GM12891 (cell line): ENCODE results near the gene SLC17A9.
"Not testable (repeated sequence)": the region's sequence is repeated elsewhere in the genome, so short reads cannot be mapped to it uniquely, and the experiment has no call there.

Experiments
- PAX5 ChIP-seq: IDR thresholded peaks from 2 replicates; pipeline ENCODE4 v1.6.1; 2011; ENCODE audit warnings: low read length, moderate library complexity, mild to moderate bottlenecking; ENCODE audit not compliant: insufficient read depth, severe bottlenecking
- POLR2A ChIP-seq: IDR thresholded peaks from 2 replicates; pipeline ENCODE4 v1.6.1; 2011; ENCODE audit warnings: low read depth, low read length, control low read depth
- POLR2AphosphoS5 ChIP-seq: IDR thresholded peaks from 2 replicates; pipeline ENCODE4 v1.6.1; 2011; ENCODE audit warnings: low read depth, low read length, control low read depth
- POU2F2 ChIP-seq: IDR thresholded peaks from 2 replicates; pipeline ENCODE4 v1.6.1; 2011; ENCODE audit warnings: low read depth, mild to moderate bottlenecking, control low read depth, low read length, moderate library complexity
- SPI1 ChIP-seq: IDR thresholded peaks from 2 replicates; pipeline ENCODE4 v1.6.1; 2011; ENCODE audit warnings: low read depth, low read length, control low read depth
- TAF1 ChIP-seq: IDR thresholded peaks from 2 replicates; pipeline ENCODE4 v1.6.1; 2011; ENCODE audit warnings: low read depth, low read length, control low read depth

DNA sequence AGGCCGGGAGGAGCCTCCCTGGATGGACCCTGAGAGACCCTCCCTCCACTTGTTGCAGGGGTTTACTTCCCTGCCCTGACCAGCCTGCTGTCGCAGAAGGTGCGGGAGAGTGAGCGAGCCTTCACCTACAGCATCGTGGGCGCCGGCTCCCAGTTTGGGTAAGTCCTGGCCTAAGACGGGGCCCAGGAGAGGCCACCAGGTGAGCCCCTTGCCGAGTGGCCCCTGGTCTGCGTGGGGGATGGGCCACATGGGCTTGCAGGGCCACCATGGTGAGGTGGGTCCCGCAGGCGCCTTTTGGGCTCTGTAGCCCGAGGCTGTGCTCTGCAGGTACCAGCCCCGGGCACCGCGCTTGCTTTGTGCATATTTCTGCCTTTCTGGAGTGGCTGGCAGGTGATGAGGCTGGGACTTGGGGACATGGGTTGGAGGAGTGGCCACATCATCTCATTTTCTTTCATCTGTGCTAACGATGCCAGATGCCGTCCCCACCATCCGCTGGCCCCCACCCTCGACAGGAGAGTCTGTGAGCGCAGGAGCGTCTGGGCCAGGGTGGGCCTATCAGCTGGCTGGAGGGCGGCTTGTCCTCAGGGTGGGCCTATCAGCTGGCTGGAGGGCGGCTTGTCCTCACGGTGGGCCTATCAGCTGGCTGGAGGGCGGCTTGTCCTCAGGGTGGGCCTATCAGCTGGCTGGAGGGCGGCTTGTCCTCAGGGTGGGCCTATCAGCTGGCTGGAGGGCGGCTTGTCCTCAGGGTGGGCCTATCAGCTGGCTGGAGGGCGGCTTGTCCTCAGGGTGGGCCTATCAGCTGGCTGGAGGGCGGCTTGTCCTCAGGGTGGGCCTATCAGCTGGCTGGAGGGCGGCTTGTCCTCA lies 8.2 kb downstream of the SLC17A9 start:
- TF ChIP-seq POLR2A, TAF1, POLR2AphosphoS5, PAX5, SPI1, POU2F2: not testable (repeated sequence)
